Effector memory CD8-positive, alpha-beta T cell (primary cell): ENCODE data around the gene IFI16.
A peak's percentile ranks its signal among the peaks of the same experiment; 100 is the strongest.

Experiments
- ATAC-seq: fragments of 150-1000 bp; cut with Tn5 transposase; replicated peaks from 2 replicates; pipeline ENCODE4 v1.10.0; 2021; ENCODE audit warnings: mild to moderate bottlenecking, moderate library complexity
- DNase-seq, 3 experiments: peaks; one replicate each; pipeline ENCODE4 v3.0.0; 2021
- H3K27ac Mint-ChIP-seq, 2 donors: one replicate each; pipeline ENCODE4 v1.8.0; 2022; ENCODE audit warnings: mild to moderate bottlenecking in 2 of 2, mixed read lengths in 2 of 2, moderate library complexity in 2 of 2
- H3K27me3 Mint-ChIP-seq, 2 donors: one replicate each; pipeline ENCODE4 v1.8.0; 2022; ENCODE audit warnings: mixed read lengths in 2 of 2
- H3K36me3 Mint-ChIP-seq: one replicate; pipeline ENCODE4 v1.8.0; 2022; ENCODE audit warnings: mild to moderate bottlenecking, moderate library complexity, mixed read lengths; ENCODE audit not compliant: insufficient read depth
- H3K4me1 Mint-ChIP-seq, 2 donors: one replicate each; pipeline ENCODE4 v1.8.0; 2022; ENCODE audit warnings: low read depth in 2 of 2, mixed read lengths in 2 of 2
- H3K4me3 Mint-ChIP-seq, 2 donors: one replicate each; pipeline ENCODE4 v1.8.0; 2022; ENCODE audit warnings: mild to moderate bottlenecking in 2 of 2, mixed read lengths in 2 of 2, moderate library complexity in 2 of 2
- H3K9me3 Mint-ChIP-seq, 2 donors: one replicate each; pipeline ENCODE4 v1.8.0; 2022; ENCODE audit warnings: mixed read lengths in 2 of 2

Gene IFI16

GRCh38 chr1:159077120-159077961, 67.6 kb downstream of the IFI16 start:
- H3K36me3 Mint-ChIP-seq: peaks cover 20% of the 10 kb centered on the region
- DNase-seq (peak; percentile 83 to 86 (median 86)), ATAC-seq (peak; percentile 68)
- H3K27me3 Mint-ChIP-seq: peaks cover under 1 to 2% of the 10 kb centered on the region in 2 donors
- peak overlapping the region; percentile 94 to 95 for H3K27ac Mint-ChIP-seq
- H3K9me3 Mint-ChIP-seq: no peaks in the 10 kb centered on the region
- H3K4me1 Mint-ChIP-seq: peaks cover 25 to 26% of the 10 kb centered on the region in 2 donors
- H3K4me3 Mint-ChIP-seq: peak overlapping the region; percentile 74 to 81

GRCh38 chr1:159079525-159079924, 69.8 kb downstream of the IFI16 start:
- DNase-seq (no peak), ATAC-seq (no peak)
- H3K27ac Mint-ChIP-seq: no peak overlapping the region
- H3K27me3 Mint-ChIP-seq: peaks cover 5 to 7% of the 10 kb centered on the region in 2 donors
- H3K4me3 Mint-ChIP-seq: no peak overlapping the region
- peaks cover 22 to 24% of the 10 kb centered on the region in 2 donors for H3K4me1 Mint-ChIP-seq
- no peaks in the 10 kb centered on the region for H3K9me3 Mint-ChIP-seq
- H3K36me3 Mint-ChIP-seq: peaks cover 13% of the 10 kb centered on the region

DNA sequence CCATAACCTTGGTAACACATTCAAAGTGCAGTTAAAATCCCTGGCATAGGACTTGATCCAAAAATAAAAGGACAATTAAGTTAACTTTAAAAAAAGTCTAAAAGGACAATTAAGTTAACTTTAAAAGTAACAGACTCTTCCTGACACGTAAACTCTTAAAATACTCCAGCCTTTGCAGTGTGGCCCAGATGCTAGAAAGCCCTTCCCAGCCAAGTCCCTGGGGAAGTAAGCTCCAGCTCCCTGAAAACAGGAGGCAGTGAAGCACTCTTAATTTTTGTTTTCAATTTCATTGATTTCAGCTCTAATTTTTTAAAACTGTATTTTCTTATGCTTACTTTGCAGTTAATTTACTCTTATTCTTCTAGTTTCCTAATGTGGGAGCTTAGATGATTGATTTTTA, 71.9 kb downstream of the IFI16 start:
- Mint-ChIP-seq H3K9me3 (no peaks in the 10 kb centered on the region), H3K4me3 (no peak overlapping the region), H3K27ac (no peak overlapping the region), H3K4me1 (peaks cover 14 to 15% of the 10 kb centered on the region in 2 donors), H3K36me3 (peaks cover 11% of the 10 kb centered on the region), H3K27me3 (peaks cover 5 to 7% of the 10 kb centered on the region in 2 donors)
- no peak for DNase-seq
- no peak for ATAC-seq

- Mint-ChIP-seq H3K27ac (no peak overlapping the region), H3K9me3 (no peaks in the 10 kb centered on the region), H3K27me3 (peaks cover 5 to 7% of the 10 kb centered on the region in 2 donors), H3K4me3 (no peak overlapping the region), H3K36me3 (peaks cover 3% of the 10 kb centered on the region), H3K4me1 (peaks cover 2 to 4% of the 10 kb centered on the region in 2 donors)
- no peak for ATAC-seq
- no peak for DNase-seq
Measured at GRCh38 chr1:159083013-159083412, 73.3 kb downstream of the IFI16 start.

DNA sequence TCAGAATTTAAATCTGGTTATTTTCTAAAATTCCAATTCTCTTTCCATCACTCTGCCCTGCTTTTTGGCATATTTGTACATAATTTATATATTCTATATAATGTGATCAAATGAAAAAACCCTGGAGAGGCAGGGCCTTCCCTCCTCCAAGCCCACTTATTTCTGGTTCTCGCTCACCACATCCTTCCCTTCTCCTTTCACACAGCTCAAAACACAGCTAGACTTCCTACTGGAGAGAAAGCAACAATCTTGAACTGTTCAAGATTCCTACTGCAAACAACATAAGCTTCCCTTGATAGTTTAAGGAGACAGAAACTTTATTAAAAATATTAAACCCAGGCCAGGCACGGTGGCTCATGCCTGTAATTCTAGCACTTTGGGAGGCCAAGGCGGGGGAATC, 74.4 kb downstream of the IFI16 start:
- Mint-ChIP-seq H3K4me1 (peaks cover 0 to 1% of the 10 kb centered on the region in 2 donors), H3K36me3 (no peaks in the 10 kb centered on the region), H3K4me3 (no peak overlapping the region), H3K9me3 (no peaks in the 10 kb centered on the region), H3K27ac (no peak overlapping the region), H3K27me3 (peaks cover 5 to 7% of the 10 kb centered on the region in 2 donors)
- DNase-seq: no peak
- ATAC-seq: no peak

- Mint-ChIP-seq H3K36me3 (no peaks in the 10 kb centered on the region), H3K27me3 (peaks cover 5 to 7% of the 10 kb centered on the region in 2 donors), H3K4me3 (no peak overlapping the region), H3K4me1 (peaks cover 0 to 1% of the 10 kb centered on the region in 2 donors), H3K27ac (no peak overlapping the region), H3K9me3 (no peaks in the 10 kb centered on the region)
- ATAC-seq (no peak), DNase-seq (no peak)
Measured at GRCh38 chr1:159084867-159085266, 75.2 kb downstream of the IFI16 start.

- no peak for DNase-seq
- no peak overlapping the region for H3K27ac Mint-ChIP-seq
- peaks cover 6 to 14% of the 10 kb centered on the region in 2 donors for H3K4me1 Mint-ChIP-seq
- H3K27me3 Mint-ChIP-seq: no peaks in the 10 kb centered on the region
- H3K4me3 Mint-ChIP-seq: no peak overlapping the region
- H3K36me3 Mint-ChIP-seq: no peaks in the 10 kb centered on the region
- ATAC-seq: no peak
- no peaks in the 10 kb centered on the region for H3K9me3 Mint-ChIP-seq
Measured at GRCh38 chr1:159088050-159088449, 78.3 kb downstream of the IFI16 start.

GRCh38 chr1:159088546-159089183, 79.0 kb downstream of the IFI16 start:
- H3K36me3 Mint-ChIP-seq: no peaks in the 10 kb centered on the region
- ATAC-seq (no peak), DNase-seq (no peak)
- H3K4me1 Mint-ChIP-seq: peaks cover 6 to 14% of the 10 kb centered on the region in 2 donors
- H3K27me3 Mint-ChIP-seq: no peaks in the 10 kb centered on the region
- no peak overlapping the region for H3K4me3 Mint-ChIP-seq
- no peaks in the 10 kb centered on the region for H3K9me3 Mint-ChIP-seq
- H3K27ac Mint-ChIP-seq: no peak overlapping the region

- Mint-ChIP-seq H3K9me3 (no peaks in the 10 kb centered on the region), H3K27me3 (no peaks in the 10 kb centered on the region), H3K36me3 (no peaks in the 10 kb centered on the region), H3K4me1 (peaks cover 6 to 14% of the 10 kb centered on the region in 2 donors), H3K27ac (no peak overlapping the region), H3K4me3 (no peak overlapping the region)
- DNase-seq (peak in 2 of 3 experiments; percentile 26 to 46), ATAC-seq (peak; percentile 39)
Measured at GRCh38 chr1:159089184-159089791, 79.6 kb downstream of the IFI16 start.

GRCh38 chr1:159090286-159091179, 80.8 kb downstream of the IFI16 start:
- peaks cover 6 to 14% of the 10 kb centered on the region in 2 donors for H3K4me1 Mint-ChIP-seq
- H3K4me3 Mint-ChIP-seq: no peak overlapping the region
- H3K27ac Mint-ChIP-seq: no peak overlapping the region
- peaks cover 0 to 2% of the 10 kb centered on the region in 2 donors for H3K27me3 Mint-ChIP-seq
- H3K36me3 Mint-ChIP-seq: no peaks in the 10 kb centered on the region
- ATAC-seq (no peak), DNase-seq (no peak)
- H3K9me3 Mint-ChIP-seq: no peaks in the 10 kb centered on the region

GRCh38 chr1:159091180-159091560, 81.5 kb downstream of the IFI16 start:
- ATAC-seq (no peak), DNase-seq (no peak)
- H3K36me3 Mint-ChIP-seq: no peaks in the 10 kb centered on the region
- no peaks in the 10 kb centered on the region for H3K9me3 Mint-ChIP-seq
- peaks cover 6 to 14% of the 10 kb centered on the region in 2 donors for H3K4me1 Mint-ChIP-seq
- H3K27me3 Mint-ChIP-seq: peaks cover 0 to 8% of the 10 kb centered on the region in 2 donors
- H3K27ac Mint-ChIP-seq: peak overlapping the region; percentile 86 to 92
- peak overlapping the region; percentile 30 to 43 for H3K4me3 Mint-ChIP-seq

GRCh38 chr1:159091607-159092031, 81.9 kb downstream of the IFI16 start:
- peaks cover 3 to 9% of the 10 kb centered on the region in 2 donors for H3K27me3 Mint-ChIP-seq
- ATAC-seq (peak; percentile 77), DNase-seq (no peak)
- peak overlapping the region; percentile 30 to 43 for H3K4me3 Mint-ChIP-seq
- no peaks in the 10 kb centered on the region for H3K9me3 Mint-ChIP-seq
- H3K27ac Mint-ChIP-seq: peak overlapping the region; percentile 86 to 92
- no peaks in the 10 kb centered on the region for H3K36me3 Mint-ChIP-seq
- peaks cover 6 to 14% of the 10 kb centered on the region in 2 donors for H3K4me1 Mint-ChIP-seq
